Neuron (in vitro differentiated cells): ENCODE results near the gene DTX3.
"Not testable (repeated sequence)": the region's sequence is repeated elsewhere in the genome, so short reads cannot be mapped to it uniquely, and the experiment has no call there.

Experiments
- H2AFZ ChIP-seq: one replicate; pipeline ENCODE4 v1.6.1; 2013; ENCODE audit warnings: low read depth, mild to moderate bottlenecking, inconsistent platforms, low read length, moderate library complexity
- H3K27me3 ChIP-seq: one replicate; pipeline ENCODE4 v1.6.1; 2013; ENCODE audit warnings: low read length; ENCODE audit not compliant: insufficient read depth
- H3K36me3 ChIP-seq: one replicate; pipeline ENCODE4 v1.6.1; 2013; ENCODE audit warnings: low read length; ENCODE audit not compliant: insufficient read depth
- H3K4me1 ChIP-seq: one replicate; pipeline ENCODE4 v1.6.1; 2013; ENCODE audit warnings: low read length; ENCODE audit not compliant: insufficient read depth
- H3K4me3 ChIP-seq: 2 replicates; pipeline ENCODE4 v1.5.1; 2013; ENCODE audit warnings: mild to moderate bottlenecking, low read length, moderate library complexity
- H3K9me3 ChIP-seq: one replicate; pipeline ENCODE4 v1.6.1; 2013; ENCODE audit warnings: low read length

DTX3 gene

GRCh38 chr12:57586832-57587429 is 17.7 kb upstream of the DTX3 start:
- Histone ChIP-seq H3K4me1 (peaks cover 8% of the 10 kb centered on the region), H3K36me3 (peaks cover 13% of the 10 kb centered on the region), H2AFZ (no peak overlapping the region), H3K4me3 (no peak overlapping the region), H3K9me3 (no peaks in the 10 kb centered on the region), H3K27me3 (no peaks in the 10 kb centered on the region)

- peaks cover 11% of the 10 kb centered on the region for H3K4me1 ChIP-seq
- not testable (repeated sequence) for H2AFZ ChIP-seq, H3K9me3 ChIP-seq, H3K36me3 ChIP-seq, H3K4me3 ChIP-seq, H3K27me3 ChIP-seq
Observed at GRCh38 chr12:57588951-57589610, 15.5 kb upstream of the DTX3 start.

GRCh38 chr12:57590479-57590863 is 14.2 kb upstream of the DTX3 start:
- Histone ChIP-seq H3K27me3 (no peaks in the 10 kb centered on the region), H2AFZ (peak overlapping the region; percentile 87), H3K4me1 (peaks cover 11% of the 10 kb centered on the region), H3K36me3 (peaks cover 10% of the 10 kb centered on the region), H3K9me3 (no peaks in the 10 kb centered on the region), H3K4me3 (peak overlapping the region; percentile 89)

- Histone ChIP-seq H3K9me3 (no peaks in the 10 kb centered on the region), H3K4me3 (peak within 1 kb of the TSS; percentile 89), H2AFZ (peak within 1 kb of the TSS; percentile 87), H3K27me3 (no peaks in the 10 kb centered on the region), H3K36me3 (peaks cover 13% of the 10 kb centered on the region), H3K4me1 (peaks cover 11% of the 10 kb centered on the region)
Observed at GRCh38 chr12:57590864-57591781, 13.5 kb upstream of the DTX3 start, which contains the start of gene PIP4K2C. Gene PIP4K2C (plus strand): TSS chr12:57591192. CDS start chr12:57591290, 98 bp downstream.

GRCh38 chr12:57591782-57592325 is 12.8 kb upstream of the DTX3 start:
- Histone ChIP-seq H3K9me3 (no peaks in the 10 kb centered on the region), H2AFZ (peak overlapping the region; percentile 87), H3K27me3 (no peaks in the 10 kb centered on the region)

GRCh38 chr12:57592551-57593165 is 12.0 kb upstream of the DTX3 start:
- Histone ChIP-seq H3K27me3 (no peaks in the 10 kb centered on the region), H3K4me1 (peaks cover 11% of the 10 kb centered on the region), H3K9me3 (no peaks in the 10 kb centered on the region), H3K36me3 (peaks cover 12% of the 10 kb centered on the region), H3K4me3 (no peak overlapping the region), H2AFZ (no peak overlapping the region)

More at GRCh38 chr12:57591782-57592325, 12.8 kb upstream of the DTX3 start:
- peaks cover 11% of the 10 kb centered on the region for H3K4me1 ChIP-seq
- peaks cover 13% of the 10 kb centered on the region for H3K36me3 ChIP-seq
- peak overlapping the region; percentile 89 for H3K4me3 ChIP-seq

GRCh38 chr12:57593187-57593586 is 11.4 kb upstream of the DTX3 start:
- H3K27me3 ChIP-seq = no peaks in the 10 kb centered on the region
- H3K36me3 ChIP-seq = peaks cover 12% of the 10 kb centered on the region
- H2AFZ ChIP-seq = no peak overlapping the region
- H3K4me1 ChIP-seq = peaks cover 11% of the 10 kb centered on the region
- H3K9me3 ChIP-seq = no peaks in the 10 kb centered on the region
- H3K4me3 ChIP-seq = no peak overlapping the region

- H3K4me1 ChIP-seq = peaks cover 18% of the 10 kb centered on the region
- no peaks in the 10 kb centered on the region for H3K9me3 ChIP-seq
- no peak overlapping the region for H3K4me3 ChIP-seq
- H3K36me3 ChIP-seq = peaks cover 50% of the 10 kb centered on the region
- no peak overlapping the region for H2AFZ ChIP-seq
- H3K27me3 ChIP-seq = no peaks in the 10 kb centered on the region
Observed at GRCh38 chr12:57600395-57600794, 4.2 kb upstream of the DTX3 start.

GRCh38 chr12:57602544-57602943 is 2.1 kb upstream of the DTX3 start:
- Histone ChIP-seq H3K36me3 (peaks cover 52% of the 10 kb centered on the region), H3K4me3 (no peak overlapping the region), H3K9me3 (no peaks in the 10 kb centered on the region), H2AFZ (no peak overlapping the region), H3K27me3 (no peaks in the 10 kb centered on the region), H3K4me1 (peaks cover 26% of the 10 kb centered on the region)

- H3K27me3 ChIP-seq = no peaks in the 10 kb centered on the region
- H3K36me3 ChIP-seq = peaks cover 59% of the 10 kb centered on the region
- no peaks in the 10 kb centered on the region for H3K9me3 ChIP-seq
- H2AFZ ChIP-seq = no peak overlapping the region
- peaks cover 26% of the 10 kb centered on the region for H3K4me1 ChIP-seq
- no peak overlapping the region for H3K4me3 ChIP-seq
Observed at GRCh38 chr12:57603324-57603723, 1.3 kb upstream of the DTX3 start.

- H2AFZ ChIP-seq = peak overlapping the region; percentile 74
- no peaks in the 10 kb centered on the region for H3K27me3 ChIP-seq
- peak overlapping the region; percentile 70 for H3K4me3 ChIP-seq
- peaks cover 61% of the 10 kb centered on the region for H3K36me3 ChIP-seq
- no peaks in the 10 kb centered on the region for H3K9me3 ChIP-seq
- peaks cover 26% of the 10 kb centered on the region for H3K4me1 ChIP-seq
Observed at GRCh38 chr12:57603815-57604453, 690 bp upstream of the DTX3 start.
